Loucy (cell line): Measurements from ENCODE around the gene PDYN.

Experiments
- CTCF ChIP-seq: fragments of 200-600 bp; sonication (generic); conservative IDR thresholded peaks from 2 replicates; pipeline ENCODE4 v1.5.1; 2014; ENCODE audit warnings: mild to moderate bottlenecking, antibody characterized with exemption, low read length
- EZH2phosphoT487 ChIP-seq: fragments of 200-600 bp; IDR thresholded peaks from 2 replicates; pipeline ENCODE4 v1.6.1; 2018; ENCODE audit warnings: antibody characterized with exemption, mild to moderate bottlenecking, moderate library complexity, borderline replicate concordance

- TF ChIP-seq CTCF = no peak
- TF ChIP-seq EZH2phosphoT487 = no peak
Measured at GRCh38 chr20:1945134-1945618, 48.7 kb downstream of the PDYN start.
